Brain microvascular endothelial cell (primary cell): ENCODE measurements around the gene TSPAN5.

Experiments used
- DNase-seq: peaks from one replicate; pipeline ENCODE4 v3.0.0-alpha.2; 2020
- H3K27ac ChIP-seq: fragments of 250-450 bp; sonication (Bioruptor Pico); 2 replicates; pipeline ENCODE4 v1.5.1; 2020; ENCODE audit warnings: mild to moderate bottlenecking, moderate library complexity
- H3K27me3 ChIP-seq: fragments of 250-450 bp; sonication (Bioruptor Pico); replicated peaks from 2 replicates; pipeline ENCODE4 v1.5.1; 2020; ENCODE audit warnings: mild to moderate bottlenecking
- H3K36me3 ChIP-seq: fragments of 250-450 bp; sonication (Bioruptor Pico); replicated peaks from 2 replicates; pipeline ENCODE4 v1.5.1; 2020; ENCODE audit warnings: mild to moderate bottlenecking
- H3K4me3 ChIP-seq: 2 replicates; pipeline ENCODE4 v1.5.1; 2011; ENCODE audit warnings: low read depth, mild to moderate bottlenecking, control low read depth, low read length, moderate library complexity
- in situ Hi-C: cut with HindIII; loops from 2 replicates; pipeline ENCODE4 v1.10.0; 2017; ENCODE audit warnings: low sequenced_read_pairs, low pct_ligation_motif_present
- TF ChIP-seq, protein P1 (sequence below): IDR thresholded peaks from 2 replicates; pipeline ENCODE4 v1.5.1; 2011; ENCODE audit warnings: low read depth, mild to moderate bottlenecking, moderate library complexity, low read length, control low read depth, inconsistent platforms; ENCODE audit errors: missing control alignments

Gene TSPAN5

DNA sequence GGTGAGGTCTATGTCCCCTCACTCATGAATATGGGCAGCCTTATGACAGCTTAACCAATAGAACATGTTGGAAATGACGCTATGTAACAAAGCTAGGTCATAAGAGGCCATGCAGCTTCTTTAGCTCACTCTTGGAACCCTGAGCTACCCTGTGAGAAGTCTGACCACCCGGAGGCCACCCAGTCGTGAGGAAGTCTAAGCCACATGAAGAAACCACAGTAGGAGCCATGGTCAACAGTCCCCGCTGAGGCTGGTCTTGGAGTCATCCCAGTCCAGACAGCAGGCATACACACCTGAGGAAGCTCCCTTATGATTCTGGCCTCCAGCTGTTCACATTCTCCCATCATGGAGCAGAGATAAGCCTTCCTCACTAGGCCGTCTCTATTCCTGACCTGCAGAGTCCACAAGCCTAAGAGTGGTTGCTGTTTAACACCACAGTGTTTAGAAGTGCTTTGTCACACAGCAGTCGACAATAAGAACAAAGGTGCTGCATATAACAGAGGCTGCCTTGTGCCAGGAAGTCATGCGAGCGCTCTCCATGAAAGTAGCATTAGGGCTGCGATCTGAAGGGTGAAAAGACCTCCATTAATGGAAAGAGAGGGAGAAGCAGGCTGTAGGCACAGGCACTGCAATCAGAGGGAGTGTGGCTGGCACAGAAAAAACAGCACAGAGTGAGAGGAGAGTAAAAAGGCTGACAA is 38.2 kb downstream of the TSPAN5 start:
- in situ Hi-C loops, result no loop called here
- Histone ChIP-seq H3K36me3 (no peaks in the 10 kb centered on the region), H3K27me3 (no peaks in the 10 kb centered on the region), H3K27ac (no peak overlapping the region), H3K4me3 (no peak overlapping the region)
- DNase-seq, result no peak
- TF ChIP-seq, protein P1, sequence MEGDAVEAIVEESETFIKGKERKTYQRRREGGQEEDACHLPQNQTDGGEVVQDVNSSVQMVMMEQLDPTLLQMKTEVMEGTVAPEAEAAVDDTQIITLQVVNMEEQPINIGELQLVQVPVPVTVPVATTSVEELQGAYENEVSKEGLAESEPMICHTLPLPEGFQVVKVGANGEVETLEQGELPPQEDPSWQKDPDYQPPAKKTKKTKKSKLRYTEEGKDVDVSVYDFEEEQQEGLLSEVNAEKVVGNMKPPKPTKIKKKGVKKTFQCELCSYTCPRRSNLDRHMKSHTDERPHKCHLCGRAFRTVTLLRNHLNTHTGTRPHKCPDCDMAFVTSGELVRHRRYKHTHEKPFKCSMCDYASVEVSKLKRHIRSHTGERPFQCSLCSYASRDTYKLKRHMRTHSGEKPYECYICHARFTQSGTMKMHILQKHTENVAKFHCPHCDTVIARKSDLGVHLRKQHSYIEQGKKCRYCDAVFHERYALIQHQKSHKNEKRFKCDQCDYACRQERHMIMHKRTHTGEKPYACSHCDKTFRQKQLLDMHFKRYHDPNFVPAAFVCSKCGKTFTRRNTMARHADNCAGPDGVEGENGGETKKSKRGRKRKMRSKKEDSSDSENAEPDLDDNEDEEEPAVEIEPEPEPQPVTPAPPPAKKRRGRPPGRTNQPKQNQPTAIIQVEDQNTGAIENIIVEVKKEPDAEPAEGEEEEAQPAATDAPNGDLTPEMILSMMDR, result no peak

DNA sequence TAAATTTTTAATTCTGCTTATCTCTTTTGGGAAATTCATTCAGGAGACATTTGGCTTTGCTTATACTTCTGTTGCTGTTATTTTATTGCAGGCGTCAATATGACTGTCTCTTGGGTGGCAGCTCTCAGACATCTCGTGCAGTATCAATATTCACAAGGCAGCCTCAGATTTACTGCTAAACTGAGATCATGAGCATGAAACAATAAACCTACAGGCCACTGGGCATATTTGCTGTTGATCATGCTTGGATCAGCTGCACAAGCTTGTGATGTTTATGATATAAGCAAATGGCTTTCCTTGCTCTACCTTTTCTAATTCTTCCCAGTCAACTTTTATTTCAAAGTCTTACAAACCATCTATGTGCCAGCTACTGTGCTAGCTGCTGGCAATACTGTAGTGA is 39.2 kb downstream of the TSPAN5 start:
- Histone ChIP-seq H3K4me3 (no peak overlapping the region), H3K27me3 (no peaks in the 10 kb centered on the region), H3K27ac (no peak overlapping the region), H3K36me3 (no peaks in the 10 kb centered on the region)
- DNase-seq, result no peak
- in situ Hi-C loops, result no loop called here
- TF ChIP-seq, protein P1, result no peak

DNA sequence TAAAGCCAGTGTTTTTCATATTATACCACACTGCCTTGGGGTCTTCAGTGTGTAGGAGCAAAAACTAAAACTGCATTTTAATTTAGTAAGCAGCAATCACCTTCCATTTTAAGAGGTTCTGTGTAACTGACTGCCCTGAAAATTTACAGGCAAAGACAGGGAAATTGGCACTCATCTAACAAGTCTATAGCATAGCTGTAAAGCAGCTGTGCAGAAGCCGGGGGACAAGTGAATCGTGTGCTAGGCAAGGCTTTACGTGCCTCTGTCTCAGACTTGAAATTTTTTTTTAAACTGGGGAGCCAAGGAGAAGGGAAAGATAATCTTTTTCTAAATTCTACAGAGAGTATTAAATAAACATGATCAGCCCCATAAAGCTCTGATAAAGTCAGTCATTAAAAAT is 39.7 kb downstream of the TSPAN5 start:
- TF ChIP-seq, protein P1, result no peak
- no peak for DNase-seq
- in situ Hi-C loops, result no loop called here

DNA sequence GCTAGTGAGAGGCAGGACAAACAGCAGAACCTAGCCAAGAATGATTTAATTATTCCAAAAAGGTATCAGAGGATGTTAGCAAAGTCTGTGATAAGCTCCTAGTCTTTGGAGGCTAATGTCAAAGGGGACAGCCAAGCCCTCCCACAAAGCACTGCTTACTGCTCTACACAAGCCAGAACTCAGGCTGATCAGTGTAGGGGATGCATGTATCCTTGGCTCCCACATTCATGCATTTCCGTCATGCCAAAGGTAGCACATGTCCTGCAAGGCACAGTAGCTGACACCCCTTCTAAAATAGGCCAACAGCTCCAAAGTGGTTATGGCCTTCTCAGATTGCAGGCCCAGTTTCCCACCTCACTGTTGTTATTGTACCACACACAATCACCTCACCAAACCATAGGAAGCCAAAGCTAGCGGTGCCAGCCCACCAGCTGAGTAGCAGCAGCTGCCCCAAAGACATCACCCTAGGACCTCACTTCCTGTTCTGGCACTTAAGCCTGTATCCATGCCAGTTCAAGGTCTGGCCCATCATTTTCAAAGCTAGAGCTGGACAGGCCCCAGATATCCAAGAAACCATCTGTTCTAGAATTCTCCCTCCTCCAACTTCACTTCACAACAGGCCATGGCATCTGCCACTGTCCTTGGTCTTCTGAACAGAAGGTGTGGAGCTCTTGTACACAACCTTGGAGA is 40.9 kb downstream of the TSPAN5 start:
- H3K27ac ChIP-seq, result no peak overlapping the region
- in situ Hi-C loops, result no loop called here
- H3K4me3 ChIP-seq, result no peak overlapping the region
- no peaks in the 10 kb centered on the region for H3K27me3 ChIP-seq
- TF ChIP-seq, protein P1, result no peak
- no peak for DNase-seq
- no peaks in the 10 kb centered on the region for H3K36me3 ChIP-seq

More for the DNA sequence above, 39.7 kb downstream of the TSPAN5 start:
- H3K4me3 ChIP-seq, result no peak overlapping the region
- H3K27ac ChIP-seq, result no peak overlapping the region
- no peaks in the 10 kb centered on the region for H3K27me3 ChIP-seq
- H3K36me3 ChIP-seq, result no peaks in the 10 kb centered on the region

DNA sequence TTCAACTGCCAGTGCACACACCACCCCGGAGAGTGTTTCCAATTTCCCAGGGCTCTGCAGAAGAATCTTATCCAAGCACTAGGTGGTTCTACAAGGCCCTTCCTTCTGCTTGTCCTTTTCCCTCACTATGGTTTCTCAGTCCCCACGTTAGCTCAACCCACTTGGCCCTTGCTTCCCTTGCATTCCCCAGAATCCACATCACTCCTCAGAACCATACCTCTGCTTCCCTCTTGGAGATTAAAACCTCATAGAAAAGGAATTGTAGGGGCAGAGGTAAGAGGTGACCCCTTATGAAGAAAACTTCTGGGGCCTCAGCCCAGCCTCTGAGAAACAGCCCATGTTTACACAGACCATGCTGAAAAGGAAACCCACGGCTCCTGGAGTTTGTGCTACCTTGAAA is 42.4 kb downstream of the TSPAN5 start:
- TF ChIP-seq, protein P1, result no peak
- in situ Hi-C loops, result no loop called here
- no peaks in the 10 kb centered on the region for H3K36me3 ChIP-seq
- DNase-seq, result no peak
- no peaks in the 10 kb centered on the region for H3K27me3 ChIP-seq
- H3K4me3 ChIP-seq, result no peak overlapping the region
- H3K27ac ChIP-seq, result no peak overlapping the region
